Calu3 (cell line): Measurements from ENCODE around the gene TCTN1. TPM values are rescaled to one million over a fixed set of nuclear protein-coding genes. Genes with fewer than 3 reads are reported as not detected.
"Not testable (repeated sequence)": the region's sequence is repeated elsewhere in the genome, so short reads cannot be mapped to it uniquely, and the experiment has no call there.

Source experiments
- BruUV-seq: library from RNA; stranded (reverse); fragments of 400-500 nt; replicated peaks from 2 replicates; lab custom pipeline; 2021; lab: Mats Ljungman, UMichigan
- CTCF ChIA-PET: fragments of 300-600 bp; sonication (Branson Sonifier 250); formaldehyde crosslinking; loops from one replicate; lab custom pipeline; 2022; ENCODE audit warnings: antibody characterized with exemption; lab: Charles Lee
- DNase-seq: peaks from one replicate; pipeline ENCODE4 v3.0.0; 2022
- H3K27ac Mint-ChIP-seq: one replicate; pipeline ENCODE4 v1.8.0; 2022; ENCODE audit warnings: mixed read lengths; ENCODE audit not compliant: unreplicated experiment
- H3K27me3 Mint-ChIP-seq: one replicate; pipeline ENCODE4 v1.8.0; 2022; ENCODE audit warnings: mixed read lengths; ENCODE audit not compliant: unreplicated experiment
- H3K36me3 Mint-ChIP-seq: one replicate; pipeline ENCODE4 v1.8.0; 2022; ENCODE audit warnings: mild to moderate bottlenecking, moderate library complexity, mixed read lengths; ENCODE audit not compliant: insufficient read depth, unreplicated experiment
- H3K4me1 Mint-ChIP-seq: one replicate; pipeline ENCODE4 v1.8.0; 2022; ENCODE audit warnings: mild to moderate bottlenecking, low read depth, mixed read lengths; ENCODE audit not compliant: unreplicated experiment
- H3K4me3 Mint-ChIP-seq: one replicate; pipeline ENCODE4 v1.8.0; 2022; ENCODE audit warnings: mild to moderate bottlenecking, low read depth, moderate library complexity, mixed read lengths; ENCODE audit not compliant: unreplicated experiment
- H3K9me3 Mint-ChIP-seq: one replicate; pipeline ENCODE4 v1.8.0; 2022; ENCODE audit warnings: low read depth, mixed read lengths; ENCODE audit not compliant: unreplicated experiment
- intact Hi-C: fragments of 100-400 bp; cut with micrococcal nuclease; formaldehyde crosslinking; loops from one replicate; pipeline ENCODE4 v1.10.0; 2022; ENCODE audit not compliant: unreplicated experiment
- total RNA-seq: library from RNA; stranded (reverse); gene quantifications from 2 replicates; pipeline ENCODE4 v1.2.3, GENCODE V29; 2022
- TF ChIP-seq, protein P1 (sequence below): fragments of 200-600 bp; IDR thresholded peaks from one replicate; pipeline ENCODE4 v1.8.0; 2022; ENCODE audit warnings: antibody characterized with exemption; ENCODE audit not compliant: unreplicated experiment

The TCTN1 gene
- total RNA-seq, 1 experiment from 2014 or later = 41.8 TPM

DNA sequence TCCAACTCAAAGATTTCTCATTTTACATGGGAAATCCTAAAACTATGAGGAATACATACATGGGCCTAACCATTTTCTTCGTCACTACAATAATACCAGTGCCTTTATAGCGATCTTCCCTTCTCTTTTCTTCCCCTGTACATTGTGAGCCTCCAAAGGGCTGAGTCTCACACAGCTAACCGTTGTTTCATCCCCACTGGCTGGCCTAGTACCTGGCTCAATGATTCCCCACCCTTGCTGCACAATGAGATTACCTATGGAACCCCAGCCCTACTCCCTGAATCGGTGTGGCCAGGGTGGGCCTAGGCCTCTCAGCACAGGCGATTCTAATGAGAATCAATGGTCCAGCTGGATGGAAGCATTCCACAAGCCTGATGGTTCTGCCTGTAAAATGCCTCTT lies 46.9 kb upstream of the TCTN1 start:
- no peak overlapping the region for H3K4me3 Mint-ChIP-seq
- H3K36me3 Mint-ChIP-seq = peaks cover 14% of the 10 kb centered on the region
- no peak for DNase-seq
- H3K27ac Mint-ChIP-seq = peak overlapping the region; percentile 30
- intact Hi-C loops = no loop called here
- CTCF ChIA-PET = no interaction called here
- BruUV-seq = no TSS peak
- H3K4me1 Mint-ChIP-seq = peaks cover 36% of the 10 kb centered on the region
- peaks cover 4% of the 10 kb centered on the region for H3K9me3 Mint-ChIP-seq
- TF ChIP-seq, protein P1, sequence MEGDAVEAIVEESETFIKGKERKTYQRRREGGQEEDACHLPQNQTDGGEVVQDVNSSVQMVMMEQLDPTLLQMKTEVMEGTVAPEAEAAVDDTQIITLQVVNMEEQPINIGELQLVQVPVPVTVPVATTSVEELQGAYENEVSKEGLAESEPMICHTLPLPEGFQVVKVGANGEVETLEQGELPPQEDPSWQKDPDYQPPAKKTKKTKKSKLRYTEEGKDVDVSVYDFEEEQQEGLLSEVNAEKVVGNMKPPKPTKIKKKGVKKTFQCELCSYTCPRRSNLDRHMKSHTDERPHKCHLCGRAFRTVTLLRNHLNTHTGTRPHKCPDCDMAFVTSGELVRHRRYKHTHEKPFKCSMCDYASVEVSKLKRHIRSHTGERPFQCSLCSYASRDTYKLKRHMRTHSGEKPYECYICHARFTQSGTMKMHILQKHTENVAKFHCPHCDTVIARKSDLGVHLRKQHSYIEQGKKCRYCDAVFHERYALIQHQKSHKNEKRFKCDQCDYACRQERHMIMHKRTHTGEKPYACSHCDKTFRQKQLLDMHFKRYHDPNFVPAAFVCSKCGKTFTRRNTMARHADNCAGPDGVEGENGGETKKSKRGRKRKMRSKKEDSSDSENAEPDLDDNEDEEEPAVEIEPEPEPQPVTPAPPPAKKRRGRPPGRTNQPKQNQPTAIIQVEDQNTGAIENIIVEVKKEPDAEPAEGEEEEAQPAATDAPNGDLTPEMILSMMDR = no peak
- no peaks in the 10 kb centered on the region for H3K27me3 Mint-ChIP-seq

DNA sequence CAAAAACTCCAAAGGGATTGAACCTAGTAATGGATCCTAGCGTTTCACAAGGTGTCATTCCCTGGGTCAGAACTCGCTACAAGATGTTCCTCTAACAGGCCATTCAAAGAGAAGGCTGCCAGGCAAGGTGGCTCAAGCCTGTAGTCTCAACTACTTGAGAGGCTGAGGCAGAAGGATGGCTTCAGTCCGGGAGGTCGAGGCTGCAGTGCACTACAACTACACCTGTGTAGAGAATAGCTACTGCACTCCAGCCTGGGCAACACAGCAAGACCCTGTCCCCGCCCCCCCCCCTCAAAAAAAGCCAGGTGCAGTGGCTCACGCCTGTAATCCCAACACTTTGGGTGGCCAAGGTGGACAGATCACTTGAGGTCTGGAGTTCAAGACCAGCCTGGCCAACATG lies 45.2 kb upstream of the TCTN1 start:
- Mint-ChIP-seq H3K4me3 (no peak overlapping the region), H3K27ac (no peak overlapping the region), H3K9me3 (peaks cover 4% of the 10 kb centered on the region), H3K27me3 (no peaks in the 10 kb centered on the region), H3K36me3 (peaks cover 10% of the 10 kb centered on the region), H3K4me1 (peaks cover 34% of the 10 kb centered on the region)
- TF ChIP-seq, protein P1 = no peak
- CTCF ChIA-PET = no interaction called here
- intact Hi-C loops = no loop called here
- no TSS peak for BruUV-seq
- no peak for DNase-seq

DNA sequence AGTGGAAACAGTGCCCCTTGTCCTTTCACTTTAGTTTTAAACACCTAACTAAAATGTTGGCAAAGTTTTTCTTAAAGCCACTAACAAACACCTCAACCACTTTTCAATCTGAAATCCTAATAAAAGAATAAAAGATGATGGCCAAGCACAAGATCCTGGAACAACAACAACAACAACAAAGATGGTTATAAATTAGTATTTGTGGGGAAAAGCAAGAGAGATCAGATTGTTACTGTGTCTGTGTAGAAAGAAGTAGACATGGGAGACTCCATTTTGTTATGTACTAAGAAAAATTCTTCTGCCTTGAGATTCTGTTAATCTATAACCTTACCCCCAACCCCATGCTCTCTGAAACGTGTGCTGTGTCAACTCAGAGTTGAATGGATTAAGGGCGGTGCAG lies 44.1 kb upstream of the TCTN1 start:
- H3K36me3 Mint-ChIP-seq, DNase-seq, CTCF ChIA-PET, H3K4me3 Mint-ChIP-seq, intact Hi-C loops, H3K9me3 Mint-ChIP-seq, BruUV-seq, H3K27me3 Mint-ChIP-seq: not testable (repeated sequence)
- peaks cover 27% of the 10 kb centered on the region for H3K4me1 Mint-ChIP-seq
- H3K27ac Mint-ChIP-seq = peak overlapping the region; percentile 36

DNA sequence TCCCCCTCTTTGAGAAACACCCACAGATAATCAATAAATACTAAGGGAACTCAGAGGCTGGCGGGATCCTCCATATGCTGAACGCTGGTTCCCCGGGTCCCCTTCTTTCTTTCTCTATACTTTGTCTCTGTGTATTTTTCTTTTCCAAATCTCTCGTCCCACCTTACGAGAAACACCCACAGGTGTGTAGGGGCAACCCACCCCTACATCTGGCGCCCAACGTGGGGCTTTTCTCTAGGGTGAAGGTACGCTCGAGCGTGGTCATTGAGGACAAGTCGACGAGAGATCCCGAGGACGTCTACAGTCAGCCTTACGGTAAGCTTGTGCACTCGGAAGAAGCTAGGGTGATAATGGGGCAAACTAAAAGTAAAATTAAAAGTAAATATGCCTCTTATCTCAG lies 43.1 kb upstream of the TCTN1 start:
- BruUV-seq, CTCF ChIA-PET, H3K4me3 Mint-ChIP-seq, intact Hi-C loops, H3K9me3 Mint-ChIP-seq, DNase-seq, H3K36me3 Mint-ChIP-seq, H3K27me3 Mint-ChIP-seq, H3K27ac Mint-ChIP-seq: not testable (repeated sequence)
- peaks cover 28% of the 10 kb centered on the region for H3K4me1 Mint-ChIP-seq

DNA sequence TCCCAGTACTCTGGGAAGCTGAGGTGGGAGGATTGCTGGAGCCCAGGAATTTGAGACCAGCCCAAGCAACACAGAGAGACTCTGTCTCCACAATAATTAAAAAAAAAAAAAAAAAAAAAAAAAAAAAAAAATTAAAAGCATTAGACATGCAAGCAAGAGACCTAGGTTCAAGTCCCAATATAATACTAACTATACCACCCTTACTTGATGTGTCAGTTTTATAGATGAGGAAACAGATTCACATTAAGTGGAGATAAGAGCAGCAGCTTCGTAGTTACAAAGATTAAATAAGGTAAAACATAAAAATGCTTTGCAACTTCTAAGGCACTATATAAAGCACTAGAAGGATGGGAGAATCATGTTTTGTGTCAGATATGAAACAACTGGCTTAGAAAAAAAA lies 39.9 kb upstream of the TCTN1 start:
- TF ChIP-seq, protein P1 = no peak
- H3K4me1 Mint-ChIP-seq = peaks cover 35% of the 10 kb centered on the region
- no peak overlapping the region for H3K27ac Mint-ChIP-seq
- CTCF ChIA-PET = interaction anchor here (0.7 kb wide), 2 partner anchors 108 to 311 kb away, joined by 3 to 5 read pairs; no protein-coding TSS in a partner anchor
- intact Hi-C loops = no loop called here
- no peak for DNase-seq
- no peak overlapping the region for H3K4me3 Mint-ChIP-seq
- no TSS peak for BruUV-seq
- H3K9me3 Mint-ChIP-seq = peaks cover 4% of the 10 kb centered on the region
- peaks cover 22% of the 10 kb centered on the region for H3K36me3 Mint-ChIP-seq
- no peaks in the 10 kb centered on the region for H3K27me3 Mint-ChIP-seq

DNA sequence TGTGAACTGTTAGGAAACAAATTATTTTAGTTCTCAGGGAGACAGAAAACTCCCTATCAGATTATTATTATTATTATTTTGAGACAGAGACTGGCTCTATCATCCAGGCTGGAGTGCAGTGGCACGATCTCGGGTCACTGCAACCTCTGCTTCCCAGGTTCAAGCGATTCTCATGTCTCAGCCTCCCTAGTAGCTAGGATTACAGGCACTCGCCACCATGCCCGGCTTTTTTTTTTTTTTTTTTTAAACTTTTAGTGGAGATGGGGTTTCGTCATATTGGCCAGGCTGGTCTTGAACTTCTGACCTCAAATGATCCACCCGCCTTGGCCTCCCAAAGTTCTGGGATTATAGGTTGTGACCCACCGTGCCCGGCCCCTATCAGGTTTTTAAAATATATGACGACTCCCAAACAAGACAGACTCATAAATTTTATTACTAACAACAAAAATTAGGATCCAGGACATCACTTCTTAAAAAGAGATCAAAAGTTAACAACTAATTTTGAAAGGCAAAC lies 39.2 kb upstream of the TCTN1 start:
- H3K27me3 Mint-ChIP-seq, H3K9me3 Mint-ChIP-seq, H3K27ac Mint-ChIP-seq, BruUV-seq, intact Hi-C loops, DNase-seq: not testable (repeated sequence)
- CTCF ChIA-PET = interaction anchor here (0.6 to 1.0 kb wide), 4 partner anchors 11 to 109 kb away, joined by 5 to 8 read pairs (median 5); no protein-coding TSS in a partner anchor
- Mint-ChIP-seq H3K4me3 (peak overlapping the region; percentile 26), H3K36me3 (peaks cover 29% of the 10 kb centered on the region), H3K4me1 (peaks cover 42% of the 10 kb centered on the region)
